Coronary artery (tissue), 2 donors: ENCODE results near the gene HASPIN.

ENCODE experiments used
- DNase-seq: peaks from one replicate; pipeline ENCODE4 v3.0.0-alpha.2; 2017; ENCODE audit warnings: low spot score
- H3K27ac ChIP-seq, 2 donors: fragments of 200-600 bp; sonication (generic); one replicate each; pipeline ENCODE4 v1.5.1; 2016 to 2019
- H3K4me3 ChIP-seq: fragments of 200-600 bp; sonication (generic); 2 replicates; pipeline ENCODE4 v1.5.1; 2016; ENCODE audit warnings: mild to moderate bottlenecking, moderate library complexity
- TF ChIP-seq, protein P1 (sequence below): fragments of 200-600 bp; sonication (generic); IDR thresholded peaks from one replicate; pipeline ENCODE4 v1.5.1; 2019; ENCODE audit warnings: antibody characterized with exemption

HASPIN gene

GRCh38 chr17:3765981-3766380, 42.3 kb downstream of the HASPIN start:
- DNase-seq: no peak
- Histone ChIP-seq H3K4me3 (no peak overlapping the region), H3K27ac (no peak overlapping the region)
- TF ChIP-seq, protein P1, sequence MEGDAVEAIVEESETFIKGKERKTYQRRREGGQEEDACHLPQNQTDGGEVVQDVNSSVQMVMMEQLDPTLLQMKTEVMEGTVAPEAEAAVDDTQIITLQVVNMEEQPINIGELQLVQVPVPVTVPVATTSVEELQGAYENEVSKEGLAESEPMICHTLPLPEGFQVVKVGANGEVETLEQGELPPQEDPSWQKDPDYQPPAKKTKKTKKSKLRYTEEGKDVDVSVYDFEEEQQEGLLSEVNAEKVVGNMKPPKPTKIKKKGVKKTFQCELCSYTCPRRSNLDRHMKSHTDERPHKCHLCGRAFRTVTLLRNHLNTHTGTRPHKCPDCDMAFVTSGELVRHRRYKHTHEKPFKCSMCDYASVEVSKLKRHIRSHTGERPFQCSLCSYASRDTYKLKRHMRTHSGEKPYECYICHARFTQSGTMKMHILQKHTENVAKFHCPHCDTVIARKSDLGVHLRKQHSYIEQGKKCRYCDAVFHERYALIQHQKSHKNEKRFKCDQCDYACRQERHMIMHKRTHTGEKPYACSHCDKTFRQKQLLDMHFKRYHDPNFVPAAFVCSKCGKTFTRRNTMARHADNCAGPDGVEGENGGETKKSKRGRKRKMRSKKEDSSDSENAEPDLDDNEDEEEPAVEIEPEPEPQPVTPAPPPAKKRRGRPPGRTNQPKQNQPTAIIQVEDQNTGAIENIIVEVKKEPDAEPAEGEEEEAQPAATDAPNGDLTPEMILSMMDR: no peak

GRCh38 chr17:3766779-3767178, 43.1 kb downstream of the HASPIN start:
- H3K4me3 ChIP-seq: no peak overlapping the region
- TF ChIP-seq, protein P1: no peak
- no peak for DNase-seq
- no peak overlapping the region for H3K27ac ChIP-seq

DNA sequence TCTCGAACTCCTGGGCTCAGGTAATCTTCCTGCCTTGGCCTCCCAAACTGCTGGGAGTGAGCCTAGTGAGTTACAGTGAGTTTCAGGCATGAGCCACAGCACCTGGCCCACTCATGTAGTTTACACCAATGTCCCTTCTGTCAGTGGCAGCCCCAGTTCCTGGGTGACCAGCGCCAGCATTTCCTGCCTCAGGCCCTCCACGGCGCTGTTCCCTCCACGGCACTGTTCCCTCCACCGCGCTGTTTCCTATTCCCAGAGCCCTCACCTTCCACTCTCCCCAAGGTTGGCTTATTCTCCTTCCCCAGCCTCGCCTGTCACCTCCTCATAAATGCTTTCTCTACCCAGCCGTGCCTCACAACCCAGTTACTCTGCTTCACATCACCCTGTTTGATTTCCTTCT, 44.6 kb downstream of the HASPIN start:
- Histone ChIP-seq H3K27ac (no peak overlapping the region), H3K4me3 (no peak overlapping the region)
- no peak for DNase-seq
- TF ChIP-seq, protein P1: no peak

DNA sequence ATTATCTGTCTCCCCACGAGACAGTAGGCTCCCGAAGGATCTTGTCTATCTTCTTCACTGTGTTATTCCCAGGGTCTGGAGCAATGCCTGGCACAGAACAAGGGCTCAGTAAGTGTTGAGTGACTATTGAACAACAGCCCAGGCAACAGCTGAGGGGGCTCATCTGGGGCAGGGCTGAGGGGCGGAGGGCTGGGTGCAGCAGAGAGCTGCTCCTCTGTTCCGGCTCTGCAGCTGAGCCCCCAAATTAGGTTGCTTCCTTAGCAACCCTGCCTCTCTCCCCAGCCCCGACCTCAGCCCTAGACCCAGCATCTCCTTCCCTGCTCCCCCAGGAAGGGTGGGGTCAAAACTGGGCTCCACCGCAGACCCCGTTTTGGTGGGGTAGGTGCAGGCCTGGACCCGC, 45.1 kb downstream of the HASPIN start:
- Histone ChIP-seq H3K27ac (no peak overlapping the region), H3K4me3 (no peak overlapping the region)
- DNase-seq: no peak
- TF ChIP-seq, protein P1: no peak

- Histone ChIP-seq H3K27ac (no peak overlapping the region), H3K4me3 (no peak overlapping the region)
- TF ChIP-seq, protein P1: no peak
- no peak for DNase-seq
Measured at GRCh38 chr17:3770466-3770865, 46.8 kb downstream of the HASPIN start.

- no peak for DNase-seq
- TF ChIP-seq, protein P1: no peak
- Histone ChIP-seq H3K27ac (no peak overlapping the region), H3K4me3 (no peak overlapping the region)
Measured at GRCh38 chr17:3771140-3771539, 47.4 kb downstream of the HASPIN start.

DNA sequence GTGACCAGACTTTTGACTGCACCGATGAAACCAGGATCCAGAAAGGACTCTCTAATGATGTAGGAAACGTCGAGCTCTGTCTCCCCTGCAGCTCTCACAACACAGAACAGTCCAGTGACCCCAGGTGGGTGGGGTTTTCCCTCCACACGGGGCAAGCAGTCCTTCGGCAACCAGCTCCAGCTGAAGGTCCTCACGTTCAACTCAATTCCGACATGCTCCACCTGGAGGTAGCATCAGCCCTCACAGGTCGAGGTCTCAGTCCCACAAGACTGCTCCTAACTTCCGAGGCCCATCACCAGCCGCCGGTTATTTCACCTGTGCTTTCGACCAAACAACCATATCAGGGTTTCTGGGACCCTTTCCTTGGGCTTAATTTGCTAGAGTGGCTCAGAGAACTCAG, 49.1 kb downstream of the HASPIN start:
- no peak for DNase-seq
- Histone ChIP-seq H3K4me3 (no peak overlapping the region), H3K27ac (no peak overlapping the region)
- TF ChIP-seq, protein P1: no peak
